Panc1 (cell line): ENCODE measurements around the gene AKT1S1.

Experiments used
- POLR2AphosphoS5 ChIP-seq: IDR thresholded peaks from 2 replicates; pipeline ENCODE4 v1.6.1; 2012; ENCODE audit warnings: mild to moderate bottlenecking, low read depth, low read length, moderate library complexity
- SIN3A ChIP-seq: IDR thresholded peaks from 2 replicates; pipeline ENCODE4 v1.6.1; 2012; ENCODE audit warnings: low read depth, mild to moderate bottlenecking, low read length, moderate library complexity, borderline replicate concordance; ENCODE audit not compliant: insufficient read depth
- TF ChIP-seq, protein P1 (sequence below), 2 experiments: IDR thresholded peaks; 2 replicates each; pipeline ENCODE4 v1.6.1; 2011 to 2012; ENCODE audit warnings: low read depth in 2 of 2, control low read depth in 1 of 2, low read length in 1 of 2, mild to moderate bottlenecking in 1 of 2, moderate library complexity in 1 of 2; ENCODE audit not compliant: insufficient read depth in 1 of 2
- TF ChIP-seq, protein P2 (sequence below): fragments of 450-650 bp; IDR thresholded peaks from 2 replicates; pipeline ENCODE4 v1.5.1; 2017; ENCODE audit warnings: mild to moderate bottlenecking

DNA sequence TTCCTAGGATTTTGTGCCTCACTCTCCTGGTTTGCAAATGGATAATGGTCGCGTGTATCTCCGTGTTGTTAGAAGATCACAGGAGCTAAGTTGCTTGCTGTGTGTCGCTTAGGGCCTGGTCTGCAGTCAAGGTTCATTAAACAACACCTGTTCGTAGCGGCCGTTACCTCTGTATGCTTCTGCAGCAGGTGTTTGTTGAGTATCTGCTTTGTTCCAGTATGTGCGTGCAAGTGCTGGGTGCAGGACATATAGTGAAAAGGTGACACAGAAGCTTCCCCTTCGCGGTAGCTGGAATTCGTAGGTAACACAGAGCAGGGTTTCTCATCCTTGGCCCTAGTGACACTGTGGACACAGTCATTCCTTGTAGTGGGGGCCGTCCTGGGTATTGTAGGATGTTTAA, 53.7 kb downstream of the AKT1S1 start:
- TF ChIP-seq POLR2AphosphoS5 = no peak
- TF ChIP-seq, protein P1, sequence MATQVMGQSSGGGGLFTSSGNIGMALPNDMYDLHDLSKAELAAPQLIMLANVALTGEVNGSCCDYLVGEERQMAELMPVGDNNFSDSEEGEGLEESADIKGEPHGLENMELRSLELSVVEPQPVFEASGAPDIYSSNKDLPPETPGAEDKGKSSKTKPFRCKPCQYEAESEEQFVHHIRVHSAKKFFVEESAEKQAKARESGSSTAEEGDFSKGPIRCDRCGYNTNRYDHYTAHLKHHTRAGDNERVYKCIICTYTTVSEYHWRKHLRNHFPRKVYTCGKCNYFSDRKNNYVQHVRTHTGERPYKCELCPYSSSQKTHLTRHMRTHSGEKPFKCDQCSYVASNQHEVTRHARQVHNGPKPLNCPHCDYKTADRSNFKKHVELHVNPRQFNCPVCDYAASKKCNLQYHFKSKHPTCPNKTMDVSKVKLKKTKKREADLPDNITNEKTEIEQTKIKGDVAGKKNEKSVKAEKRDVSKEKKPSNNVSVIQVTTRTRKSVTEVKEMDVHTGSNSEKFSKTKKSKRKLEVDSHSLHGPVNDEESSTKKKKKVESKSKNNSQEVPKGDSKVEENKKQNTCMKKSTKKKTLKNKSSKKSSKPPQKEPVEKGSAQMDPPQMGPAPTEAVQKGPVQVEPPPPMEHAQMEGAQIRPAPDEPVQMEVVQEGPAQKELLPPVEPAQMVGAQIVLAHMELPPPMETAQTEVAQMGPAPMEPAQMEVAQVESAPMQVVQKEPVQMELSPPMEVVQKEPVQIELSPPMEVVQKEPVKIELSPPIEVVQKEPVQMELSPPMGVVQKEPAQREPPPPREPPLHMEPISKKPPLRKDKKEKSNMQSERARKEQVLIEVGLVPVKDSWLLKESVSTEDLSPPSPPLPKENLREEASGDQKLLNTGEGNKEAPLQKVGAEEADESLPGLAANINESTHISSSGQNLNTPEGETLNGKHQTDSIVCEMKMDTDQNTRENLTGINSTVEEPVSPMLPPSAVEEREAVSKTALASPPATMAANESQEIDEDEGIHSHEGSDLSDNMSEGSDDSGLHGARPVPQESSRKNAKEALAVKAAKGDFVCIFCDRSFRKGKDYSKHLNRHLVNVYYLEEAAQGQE (IDR thresholded peaks at IDR 0.05; ENCODE audit: insufficient read depth in 1 of 2, low read depth in 2 of 2, low read length in 1 of 2) = no peak
- TF ChIP-seq, protein P2, sequence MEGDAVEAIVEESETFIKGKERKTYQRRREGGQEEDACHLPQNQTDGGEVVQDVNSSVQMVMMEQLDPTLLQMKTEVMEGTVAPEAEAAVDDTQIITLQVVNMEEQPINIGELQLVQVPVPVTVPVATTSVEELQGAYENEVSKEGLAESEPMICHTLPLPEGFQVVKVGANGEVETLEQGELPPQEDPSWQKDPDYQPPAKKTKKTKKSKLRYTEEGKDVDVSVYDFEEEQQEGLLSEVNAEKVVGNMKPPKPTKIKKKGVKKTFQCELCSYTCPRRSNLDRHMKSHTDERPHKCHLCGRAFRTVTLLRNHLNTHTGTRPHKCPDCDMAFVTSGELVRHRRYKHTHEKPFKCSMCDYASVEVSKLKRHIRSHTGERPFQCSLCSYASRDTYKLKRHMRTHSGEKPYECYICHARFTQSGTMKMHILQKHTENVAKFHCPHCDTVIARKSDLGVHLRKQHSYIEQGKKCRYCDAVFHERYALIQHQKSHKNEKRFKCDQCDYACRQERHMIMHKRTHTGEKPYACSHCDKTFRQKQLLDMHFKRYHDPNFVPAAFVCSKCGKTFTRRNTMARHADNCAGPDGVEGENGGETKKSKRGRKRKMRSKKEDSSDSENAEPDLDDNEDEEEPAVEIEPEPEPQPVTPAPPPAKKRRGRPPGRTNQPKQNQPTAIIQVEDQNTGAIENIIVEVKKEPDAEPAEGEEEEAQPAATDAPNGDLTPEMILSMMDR = no peak
- no peak for TF ChIP-seq SIN3A
